ENCODE results near the gene COL27A1. TPM values are rescaled to one million over a fixed set of nuclear protein-coding genes. Genes with fewer than 3 reads are reported as not detected.

Gene COL27A1
- polyA plus RNA-seq, 2 of the 4 experiments (the other 2 are of a cell fraction) = 6.9 to 20.6 TPM

GRCh38 chr9:114178756-114179450 lies 23.6 kb downstream of the COL27A1 start:
- Histone ChIP-seq H3K4me2 (no peak overlapping the region), H3K4me1 (peaks cover 30% of the 10 kb centered on the region), H3K4me3 (no peak overlapping the region), H3K27ac (no peak overlapping the region), H3K9me3 (no peaks in the 10 kb centered on the region)
- DNase-seq (ENCODE audit: low read depth in 1 of 2, low spot score in 1 of 2) = no peak
- no peak for ATAC-seq
- CTCF ChIA-PET = interaction anchor here (1.1 to 2.0 kb wide), 4 partner anchors 9 to 112 kb away, joined by 3 to 9 read pairs (median 6); no protein-coding TSS in a partner anchor
- WGBS (ENCODE audit: missing lambda C conversion rate) = 89% methylated on average over 10 of the region's 10 CpGs
- no peak for FAIRE-seq
- POLR2A ChIA-PET = no interaction called here
- TF ChIP-seq SMC3 (IDR thresholded peaks at IDR 0.05) = no peak
- no peak for TF ChIP-seq HMGXB4 (CRISPR knock-in tag; IDR thresholded peaks at IDR 0.05; ENCODE audit: borderline replicate concordance)
- no peak for TF ChIP-seq POLR2AphosphoS2 (conservative IDR thresholded peaks at IDR 0.05; ENCODE audit: low read length)
- TF ChIP-seq KDM5A (IDR thresholded peaks at IDR 0.05) = no peak
- no peak for TF ChIP-seq KDM1A (IDR thresholded peaks at IDR 0.05; ENCODE audit: low read depth)
- no peak for TF ChIP-seq JUN (IDR thresholded peaks at IDR 0.05)
- no peak for TF ChIP-seq CHD4 (IDR thresholded peaks at IDR 0.05; ENCODE audit: borderline replicate concordance)
- TF ChIP-seq RARB (CRISPR knock-in tag; IDR thresholded peaks at IDR 0.05) = no peak
- no peak for TF ChIP-seq MAZ (IDR thresholded peaks at IDR 0.05; ENCODE audit: borderline replicate concordance, low read depth, low read length)
- no peak for TF ChIP-seq CTCF (IDR thresholded peaks at IDR 0.05)
- no peak for TF ChIP-seq PBX3 (IDR thresholded peaks at IDR 0.05)
- TF ChIP-seq ELK1 (IDR thresholded peaks at IDR 0.05; ENCODE audit: low read depth, low read length) = no peak
- no peak for TF ChIP-seq HDAC2 (IDR thresholded peaks at IDR 0.05)
- no peak for TF ChIP-seq CHD2 (IDR thresholded peaks at IDR 0.05; ENCODE audit: low read length, partially characterized antibody)
- no peak for TF ChIP-seq FOSB (CRISPR knock-in tag; IDR thresholded peaks at IDR 0.05)

GRCh38 chr9:114179516-114179915 lies 24.2 kb downstream of the COL27A1 start:
- Histone ChIP-seq H3K4me1 (peaks cover 28% of the 10 kb centered on the region), H3K27ac (no peak overlapping the region), H3K4me2 (no peak overlapping the region), H3K9me3 (no peaks in the 10 kb centered on the region), H3K4me3 (no peak overlapping the region)
- ChIA-PET CTCF (interaction anchor here (1.1 to 2.4 kb wide), 4 partner anchors 8 to 111 kb away, joined by 3 to 9 read pairs (median 6); no protein-coding TSS in a partner anchor), POLR2A (no interaction called here)
- ATAC-seq = no peak
- FAIRE-seq = no peak
- 97% methylated on average over 2 of the region's 2 CpGs for WGBS (ENCODE audit: missing lambda C conversion rate)
- no peak for DNase-seq (ENCODE audit: low read depth in 1 of 2, low spot score in 1 of 2)
- TF ChIP-seq HOXA7 (CRISPR knock-in tag; IDR thresholded peaks at IDR 0.05) = no peak
- TF ChIP-seq HEYL (CRISPR knock-in tag; IDR thresholded peaks at IDR 0.05) = no peak
- no peak for TF ChIP-seq NPAS2 (CRISPR knock-in tag; IDR thresholded peaks at IDR 0.05; ENCODE audit: borderline replicate concordance)
- TF ChIP-seq CBX2 (IDR thresholded peaks at IDR 0.05; ENCODE audit: borderline replicate concordance, low read depth) = no peak
- TF ChIP-seq ZC3H11A (IDR thresholded peaks at IDR 0.05) = no peak
- no peak for TF ChIP-seq CHD4 (IDR thresholded peaks at IDR 0.05; ENCODE audit: borderline replicate concordance)
- no peak for TF ChIP-seq HMGXB4 (CRISPR knock-in tag; IDR thresholded peaks at IDR 0.05; ENCODE audit: borderline replicate concordance)
- TF ChIP-seq ZNF302 (CRISPR knock-in tag; IDR thresholded peaks at IDR 0.05) = no peak
- TF ChIP-seq HOXB13 (CRISPR knock-in tag; IDR thresholded peaks at IDR 0.05; ENCODE audit: low read depth) = no peak
- TF ChIP-seq E2F6 (IDR thresholded peaks at IDR 0.05; ENCODE audit: borderline replicate concordance, low read depth) = no peak
- no peak for TF ChIP-seq SREBF2 (IDR thresholded peaks at IDR 0.05)
- no peak for TF ChIP-seq PHF8 (IDR thresholded peaks at IDR 0.05; ENCODE audit: borderline replicate concordance, low read depth)

All from A549 (cell line).